GM12878 (cell line): ENCODE data around the gene POFUT1. TPM values are rescaled to one million over a fixed set of nuclear protein-coding genes. Genes with fewer than 3 reads are reported as not detected.

Experiments
- ASH2L ChIP-seq: fragments of 300-600, 200-600 bp; sonication (generic); IDR thresholded peaks from 2 replicates; pipeline ENCODE4 v1.6.1; 2017; ENCODE audit warnings: low read depth, mild to moderate bottlenecking, borderline replicate concordance
- CBX5 ChIP-seq: sonication (generic); IDR thresholded peaks from 2 replicates; pipeline ENCODE4 v1.6.1; 2016; ENCODE audit warnings: low read depth, moderate library complexity, mild to moderate bottlenecking, inconsistent platforms
- CEBPB ChIP-seq, 2 experiments: fragments of 150-350 bp in 1 of 2; IDR thresholded peaks; 2 replicates each; pipeline ENCODE4 v1.6.1; 2012 to 2014; ENCODE audit warnings: low read depth in 2 of 2, low read length in 2 of 2, borderline replicate concordance in 1 of 2, inconsistent platforms in 1 of 2
- MEF2B ChIP-seq: fragments of 450-650 bp; IDR thresholded peaks from 2 replicates; pipeline ENCODE4 v1.6.1; 2018; ENCODE audit warnings: mild to moderate bottlenecking, moderate library complexity; ENCODE audit not compliant: partially characterized antibody, poor library complexity, severe bottlenecking
- MYB ChIP-seq: fragments of 150-350 bp; IDR thresholded peaks from 2 replicates; pipeline ENCODE4 v1.6.1; 2014; ENCODE audit warnings: mild to moderate bottlenecking, low read depth, low read length, borderline replicate concordance
- MYC ChIP-seq: IDR thresholded peaks from 2 replicates; pipeline ENCODE4 v1.6.1; 2011; ENCODE audit warnings: mild to moderate bottlenecking, low read length, moderate library complexity, inconsistent platforms; ENCODE audit not compliant: insufficient read depth, insufficient replicate concordance, insufficient read length, severe bottlenecking
- PAX5 ChIP-seq: IDR thresholded peaks from 2 replicates; pipeline ENCODE4 v1.6.1; 2011; ENCODE audit warnings: low read depth, low read length, borderline replicate concordance
- RAD21 ChIP-seq: IDR thresholded peaks from 2 replicates; pipeline ENCODE4 v1.6.1; 2011; ENCODE audit warnings: mild to moderate bottlenecking, low read depth, low read length, moderate library complexity; ENCODE audit not compliant: insufficient read depth
- RBBP5 ChIP-seq: fragments of 200-600 bp; sonication (generic); conservative IDR thresholded peaks from 2 replicates; pipeline ENCODE4 v1.6.1; 2016
- SIN3A ChIP-seq: IDR thresholded peaks from 2 replicates; pipeline ENCODE4 v1.6.1; 2012; ENCODE audit warnings: low read depth, low read length, improper control_type of control experiment
- SMAD1 ChIP-seq: fragments of 450-650 bp; IDR thresholded peaks from 2 replicates; pipeline ENCODE4 v1.6.1; 2018; ENCODE audit warnings: mild to moderate bottlenecking, low read depth; ENCODE audit not compliant: partially characterized antibody
- TBL1XR1 ChIP-seq: IDR thresholded peaks from 2 replicates; pipeline ENCODE4 v1.6.1; 2012; ENCODE audit warnings: low read depth, low read length, improper control_type of control experiment
- TCF3 ChIP-seq: IDR thresholded peaks from 2 replicates; pipeline ENCODE4 v1.6.1; 2012; ENCODE audit warnings: low read depth, mild to moderate bottlenecking, low read length, borderline replicate concordance; ENCODE audit not compliant: insufficient read depth
- ZNF274 ChIP-seq: IDR thresholded peaks from one replicate; pipeline ENCODE4 v1.8.0; 2011; ENCODE audit not compliant: insufficient read length, insufficient read depth
- ZNF622 ChIP-seq: fragments of 450-650 bp; IDR thresholded peaks from 2 replicates; pipeline ENCODE4 v1.6.1; 2017; ENCODE audit warnings: mild to moderate bottlenecking, inconsistent platforms
- polyA plus RNA-seq, 11 experiments: library from polyadenylated mRNA; depleted of rRNA in 4 of 11; unstranded in 6 of 11; stranded (reverse) in 5 of 11; fragments of >200 nt; fragmentation: Nextera tagmentation in 4 of 11; fragmentation: Illumina TruSeq in 1 of 11; extraction: Ambion mirVana in 4 of 11; extraction: Trizol in 1 of 11; gene quantifications; 1 replicate in 1 of 11; 2 replicates in 10 of 11; pipeline versions ENCODE4 v1.2.1 to v1.2.3, GENCODE V29; 2011 to 2016; ENCODE audit warnings: inconsistent platforms in 2 of 11, missing spikeins in 2 of 11, low read depth in 1 of 11
- total RNA-seq, 4 experiments: library from RNA; depleted of rRNA in 3 of 4; stranded (reverse); fragments of >200 nt in 3 of 4; fragmentation: Illumina TruSeq in 1 of 4; extraction: Trizol in 1 of 4; gene quantifications; 2 replicates each; pipeline versions ENCODE4 v1.2.1 to v1.2.3, GENCODE V29; 2013 to 2021
- TF ChIP-seq, protein P1 (sequence below): IDR thresholded peaks from 2 replicates; pipeline ENCODE4 v1.6.1; 2011; ENCODE audit warnings: low read depth, low read length, improper control_type of control experiment, borderline replicate concordance
- TF ChIP-seq, protein P2 (sequence below): fragments of 450-650 bp; IDR thresholded peaks from 2 replicates; pipeline ENCODE4 v1.6.1; 2017; ENCODE audit warnings: mild to moderate bottlenecking
- TF ChIP-seq, protein P3 (sequence below): fragments of 450-650 bp; IDR thresholded peaks from 2 replicates; pipeline ENCODE4 v1.6.1; 2018; ENCODE audit warnings: borderline replicate concordance, mild to moderate bottlenecking; ENCODE audit not compliant: partially characterized antibody
- TF ChIP-seq, protein P4 (sequence below): fragments of 450-650 bp; formaldehyde crosslinking; IDR thresholded peaks from 2 replicates; pipeline ENCODE4 v1.4.0; 2022; ENCODE audit warnings: mild to moderate bottlenecking, moderate library complexity

The POFUT1 gene
- total and polyA plus RNA-seq, 10 of the 15 experiments (the other 5 are each of a cell fraction or from before 2014, with no cell fraction given): 2.6 to 33.4 (median 23.1) TPM

DNA sequence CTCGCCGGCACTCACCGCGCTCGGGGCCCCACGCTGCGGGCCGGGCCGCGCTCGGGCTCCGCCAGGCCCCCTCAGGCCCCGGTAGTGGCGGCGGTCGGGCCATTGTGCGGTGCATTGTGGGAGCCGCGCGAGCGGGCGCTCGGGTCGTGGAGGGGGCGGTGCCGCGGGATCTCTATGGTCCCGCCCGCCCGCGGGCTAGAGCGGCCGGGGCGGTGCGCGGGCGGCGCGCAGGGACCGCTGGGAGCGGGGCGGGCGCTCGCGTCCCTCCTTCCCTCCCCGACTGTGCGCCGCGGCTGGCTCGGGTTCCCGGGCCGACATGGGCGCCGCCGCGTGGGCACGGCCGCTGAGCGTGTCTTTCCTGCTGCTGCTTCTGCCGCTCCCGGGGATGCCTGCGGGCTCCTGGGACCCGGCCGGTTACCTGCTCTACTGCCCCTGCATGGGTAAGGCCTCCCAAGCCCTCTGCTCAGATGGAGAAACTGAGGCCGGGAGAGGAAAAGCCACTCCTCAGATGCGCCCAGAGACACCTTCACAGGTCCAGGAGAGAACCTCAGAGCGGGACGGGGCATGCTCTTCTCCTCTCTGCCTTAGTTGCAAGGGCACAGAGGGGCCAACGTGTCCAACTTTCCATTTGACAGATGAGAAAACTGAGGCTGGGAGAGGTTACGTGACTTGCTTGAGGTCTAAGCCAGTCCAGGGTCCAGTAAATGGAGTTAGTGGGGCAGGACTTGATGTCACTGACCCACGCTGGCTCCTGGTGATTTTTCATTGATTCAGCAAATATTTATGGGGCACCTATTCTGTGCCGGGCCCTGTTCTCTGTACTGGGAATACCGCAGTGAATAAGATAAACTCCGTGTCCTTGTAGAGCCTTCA lies at the start of gene POFUT1, which contains the start of gene PLAGL2 (continued):
- TF ChIP-seq, protein P1, sequence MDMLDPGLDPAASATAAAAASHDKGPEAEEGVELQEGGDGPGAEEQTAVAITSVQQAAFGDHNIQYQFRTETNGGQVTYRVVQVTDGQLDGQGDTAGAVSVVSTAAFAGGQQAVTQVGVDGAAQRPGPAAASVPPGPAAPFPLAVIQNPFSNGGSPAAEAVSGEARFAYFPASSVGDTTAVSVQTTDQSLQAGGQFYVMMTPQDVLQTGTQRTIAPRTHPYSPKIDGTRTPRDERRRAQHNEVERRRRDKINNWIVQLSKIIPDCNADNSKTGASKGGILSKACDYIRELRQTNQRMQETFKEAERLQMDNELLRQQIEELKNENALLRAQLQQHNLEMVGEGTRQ: no peak
- TF ChIP-seq ZNF274: no peak
- peak; percentile 64 for TF ChIP-seq MYC
- no peak for TF ChIP-seq ZNF622
- TF ChIP-seq CBX5: no peak
- TF ChIP-seq MYB: no peak
- TF ChIP-seq SMAD1: no peak
- 0 out of 2 replicates have a peak, but pooled peaks have one; percentile 40 for TF ChIP-seq TCF3
- no peak; the same call in 1 of the 2 replicates for TF ChIP-seq TBL1XR1
- no peak for TF ChIP-seq ASH2L
- TF ChIP-seq MEF2B: no peak
- TF ChIP-seq, protein P2, sequence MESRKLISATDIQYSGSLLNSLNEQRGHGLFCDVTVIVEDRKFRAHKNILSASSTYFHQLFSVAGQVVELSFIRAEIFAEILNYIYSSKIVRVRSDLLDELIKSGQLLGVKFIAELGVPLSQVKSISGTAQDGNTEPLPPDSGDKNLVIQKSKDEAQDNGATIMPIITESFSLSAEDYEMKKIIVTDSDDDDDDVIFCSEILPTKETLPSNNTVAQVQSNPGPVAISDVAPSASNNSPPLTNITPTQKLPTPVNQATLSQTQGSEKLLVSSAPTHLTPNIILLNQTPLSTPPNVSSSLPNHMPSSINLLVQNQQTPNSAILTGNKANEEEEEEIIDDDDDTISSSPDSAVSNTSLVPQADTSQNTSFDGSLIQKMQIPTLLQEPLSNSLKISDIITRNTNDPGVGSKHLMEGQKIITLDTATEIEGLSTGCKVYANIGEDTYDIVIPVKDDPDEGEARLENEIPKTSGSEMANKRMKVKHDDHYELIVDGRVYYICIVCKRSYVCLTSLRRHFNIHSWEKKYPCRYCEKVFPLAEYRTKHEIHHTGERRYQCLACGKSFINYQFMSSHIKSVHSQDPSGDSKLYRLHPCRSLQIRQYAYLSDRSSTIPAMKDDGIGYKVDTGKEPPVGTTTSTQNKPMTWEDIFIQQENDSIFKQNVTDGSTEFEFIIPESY: no peak
- TF ChIP-seq SIN3A: no peak; the same call in 1 of the 2 replicates
- TF ChIP-seq, protein P3, sequence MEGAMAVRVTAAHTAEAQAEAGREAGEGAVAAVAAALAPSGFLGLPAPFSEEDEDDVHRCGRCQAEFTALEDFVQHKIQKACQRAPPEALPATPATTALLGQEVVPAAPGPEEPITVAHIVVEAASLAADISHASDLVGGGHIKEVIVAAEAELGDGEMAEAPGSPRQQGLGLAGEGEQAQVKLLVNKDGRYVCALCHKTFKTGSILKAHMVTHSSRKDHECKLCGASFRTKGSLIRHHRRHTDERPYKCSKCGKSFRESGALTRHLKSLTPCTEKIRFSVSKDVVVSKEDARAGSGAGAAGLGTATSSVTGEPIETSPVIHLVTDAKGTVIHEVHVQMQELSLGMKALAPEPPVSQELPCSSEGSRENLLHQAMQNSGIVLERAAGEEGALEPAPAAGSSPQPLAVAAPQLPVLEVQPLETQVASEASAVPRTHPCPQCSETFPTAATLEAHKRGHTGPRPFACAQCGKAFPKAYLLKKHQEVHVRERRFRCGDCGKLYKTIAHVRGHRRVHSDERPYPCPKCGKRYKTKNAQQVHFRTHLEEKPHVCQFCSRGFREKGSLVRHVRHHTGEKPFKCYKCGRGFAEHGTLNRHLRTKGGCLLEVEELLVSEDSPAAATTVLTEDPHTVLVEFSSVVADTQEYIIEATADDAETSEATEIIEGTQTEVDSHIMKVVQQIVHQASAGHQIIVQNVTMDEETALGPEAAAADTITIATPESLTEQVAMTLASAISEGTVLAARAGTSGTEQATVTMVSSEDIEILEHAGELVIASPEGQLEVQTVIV: no peak
- TF ChIP-seq, protein P4, sequence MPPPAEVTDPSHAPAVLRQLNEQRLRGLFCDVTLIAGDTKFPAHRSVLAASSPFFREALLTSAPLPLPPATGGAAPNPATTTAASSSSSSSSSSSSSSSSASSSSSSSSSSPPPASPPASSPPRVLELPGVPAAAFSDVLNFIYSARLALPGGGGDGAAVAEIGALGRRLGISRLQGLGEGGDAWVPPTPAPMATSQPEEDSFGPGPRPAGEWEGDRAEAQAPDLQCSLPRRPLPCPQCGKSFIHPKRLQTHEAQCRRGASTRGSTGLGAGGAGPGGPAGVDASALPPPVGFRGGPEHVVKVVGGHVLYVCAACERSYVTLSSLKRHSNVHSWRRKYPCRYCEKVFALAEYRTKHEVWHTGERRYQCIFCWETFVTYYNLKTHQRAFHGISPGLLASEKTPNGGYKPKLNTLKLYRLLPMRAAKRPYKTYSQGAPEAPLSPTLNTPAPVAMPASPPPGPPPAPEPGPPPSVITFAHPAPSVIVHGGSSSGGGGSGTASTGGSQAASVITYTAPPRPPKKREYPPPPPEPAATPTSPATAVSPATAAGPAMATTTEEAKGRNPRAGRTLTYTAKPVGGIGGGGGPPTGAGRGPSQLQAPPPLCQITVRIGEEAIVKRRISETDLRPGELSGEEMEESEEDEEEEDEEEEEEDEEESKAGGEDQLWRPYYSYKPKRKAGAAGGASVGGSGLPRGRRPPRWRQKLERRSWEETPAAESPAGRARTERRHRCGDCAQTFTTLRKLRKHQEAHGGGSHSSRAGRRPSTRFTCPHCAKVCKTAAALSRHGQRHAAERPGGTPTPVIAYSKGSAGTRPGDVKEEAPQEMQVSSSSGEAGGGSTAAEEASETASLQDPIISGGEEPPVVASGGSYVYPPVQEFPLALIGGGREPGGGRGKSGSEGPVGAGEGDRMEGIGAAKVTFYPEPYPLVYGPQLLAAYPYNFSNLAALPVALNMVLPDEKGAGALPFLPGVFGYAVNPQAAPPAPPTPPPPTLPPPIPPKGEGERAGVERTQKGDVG (CRISPR knock-in tag): no peak
- TF ChIP-seq RAD21: no peak
- TF ChIP-seq RBBP5: no peak
- TF ChIP-seq PAX5: no peak
- no peak for TF ChIP-seq CEBPB (IDR thresholded peaks at IDR 0.05; ENCODE audit: borderline replicate concordance in 1 of 2, low read depth in 2 of 2, low read length in 2 of 2)
